GM23338 (cell line): ENCODE results near the gene GRN. TPM values are rescaled to one million over a fixed set of nuclear protein-coding genes. Genes with fewer than 3 reads are reported as not detected.
"Not testable (repeated sequence)": the region's sequence is repeated elsewhere in the genome, so short reads cannot be mapped to it uniquely, and the experiment has no call there.

Source experiments
- ATAC-seq: fragments of 200-7000 bp; cut with Tn5 transposase; 3 replicates; pipeline ENCODE4 v1.9.1; 2020
- DNase-seq: peaks from one replicate; pipeline ENCODE4 v3.0.0-alpha.2; 2015; ENCODE audit warnings: low spot score
- H2AFZ ChIP-seq: fragments of 200-600 bp; sonication (generic); 2 replicates; pipeline ENCODE4 v1.8.0; 2016; ENCODE audit warnings: antibody characterized with exemption, mild to moderate bottlenecking, moderate library complexity
- H3F3A ChIP-seq: fragments of 200-600 bp; sonication (generic); replicated peaks from 2 replicates; pipeline ENCODE4 v1.8.0; 2017; ENCODE audit warnings: antibody characterized with exemption, mixed run types, low read depth
- H3K27ac ChIP-seq: fragments of 200-600 bp; sonication (generic); 2 replicates; pipeline ENCODE4 v1.6.1; 2016; ENCODE audit warnings: low read depth
- H3K27me3 ChIP-seq: fragments of 200-600 bp; sonication (generic); 2 replicates; pipeline ENCODE4 v1.8.0; 2016; ENCODE audit warnings: mild to moderate bottlenecking, mixed run types, moderate library complexity; ENCODE audit not compliant: insufficient read depth
- H3K36me3 ChIP-seq: fragments of 200-600 bp; sonication (generic); 2 replicates; pipeline ENCODE4 v1.8.0; 2016; ENCODE audit warnings: mild to moderate bottlenecking; ENCODE audit not compliant: insufficient read depth
- H3K4me1 ChIP-seq: fragments of 200-600 bp; sonication (generic); 2 replicates; pipeline ENCODE4 v1.8.0; 2016; ENCODE audit warnings: mild to moderate bottlenecking, moderate library complexity; ENCODE audit not compliant: insufficient read depth
- H3K4me2 ChIP-seq: fragments of 200-600 bp; sonication (generic); 2 replicates; pipeline ENCODE4 v1.7.1; 2017; ENCODE audit warnings: mixed run types
- H3K4me3 ChIP-seq: fragments of 200-600 bp; sonication (generic); 2 replicates; pipeline ENCODE4 v1.6.1; 2016; ENCODE audit warnings: mixed run types
- H3K79me2 ChIP-seq: fragments of 200-600 bp; sonication (generic); replicated peaks from 2 replicates; pipeline ENCODE4 v1.8.0; 2017; ENCODE audit warnings: mild to moderate bottlenecking; ENCODE audit not compliant: insufficient read depth
- H3K9me2 ChIP-seq: fragments of 200-600 bp; sonication (generic); 2 replicates; pipeline ENCODE4 v1.8.0; 2017; ENCODE audit not compliant: insufficient read depth
- H4K20me1 ChIP-seq: fragments of 200-600 bp; sonication (generic); replicated peaks from 2 replicates; pipeline ENCODE4 v1.8.0; 2017; ENCODE audit warnings: mild to moderate bottlenecking; ENCODE audit not compliant: insufficient read depth
- H3K27ac Mint-ChIP-seq: 2 replicates; pipeline ENCODE4 v1.8.0; 2020; ENCODE audit warnings: inconsistent platforms, mild to moderate bottlenecking, moderate library complexity, mixed read lengths
- H3K27me3 Mint-ChIP-seq: 3 replicates; pipeline ENCODE4 v1.8.0; 2022; ENCODE audit warnings: low read depth, mild to moderate bottlenecking, moderate library complexity, mixed read lengths, inconsistent platforms; ENCODE audit not compliant: insufficient read depth, poor library complexity
- H3K36me3 Mint-ChIP-seq: 3 replicates; pipeline ENCODE4 v1.8.0; 2021; ENCODE audit warnings: low read depth, mild to moderate bottlenecking, inconsistent platforms, moderate library complexity, mixed read lengths
- H3K4me1 Mint-ChIP-seq: 3 replicates; pipeline ENCODE4 v1.8.0; 2020; ENCODE audit warnings: mild to moderate bottlenecking, inconsistent platforms, mixed read lengths
- H3K4me3 Mint-ChIP-seq: 3 replicates; pipeline ENCODE4 v1.8.0; 2021; ENCODE audit warnings: moderate library complexity, mild to moderate bottlenecking, inconsistent platforms, mixed read lengths
- H3K9me3 Mint-ChIP-seq: 3 replicates; pipeline ENCODE4 v1.8.0; 2020; ENCODE audit warnings: moderate library complexity, mild to moderate bottlenecking, inconsistent platforms, mixed read lengths
- CREB1 ChIP-seq: fragments of 250-450 bp; sonication (Bioruptor Pico); IDR thresholded peaks from 2 replicates; pipeline ENCODE4 v1.5.0; 2020; ENCODE audit warnings: low read depth, mild to moderate bottlenecking, moderate library complexity
- EZH2 ChIP-seq: fragments of 200-600 bp; sonication (generic); IDR thresholded peaks from one replicate; pipeline ENCODE4 v1.8.0; 2017; ENCODE audit warnings: antibody characterized with exemption, mild to moderate bottlenecking, low read depth; ENCODE audit not compliant: unreplicated experiment
- EZH2phosphoT487 ChIP-seq: fragments of 200-600 bp; sonication (generic); IDR thresholded peaks from one replicate; pipeline ENCODE4 v1.8.1; 2018; ENCODE audit warnings: antibody characterized with exemption; ENCODE audit not compliant: unreplicated experiment
- JUNB ChIP-seq: IDR thresholded peaks from one replicate; pipeline ENCODE4 v1.6.1; 2016; ENCODE audit warnings: antibody characterized with exemption; ENCODE audit not compliant: unreplicated experiment
- NANOG ChIP-seq: IDR thresholded peaks from 2 replicates; pipeline ENCODE4 v1.6.1; 2016; ENCODE audit warnings: antibody characterized with exemption, borderline replicate concordance
- POLR2AphosphoS5 ChIP-seq: IDR thresholded peaks from 2 replicates; pipeline ENCODE4 v1.6.1; 2016; ENCODE audit warnings: antibody characterized with exemption, low read depth
- ZNF331 ChIP-seq: fragments of 250-450 bp; sonication (Bioruptor Pico); IDR thresholded peaks from 2 replicates; pipeline ENCODE4 v1.5.0; 2020; ENCODE audit warnings: low read depth, mild to moderate bottlenecking, moderate library complexity
- polyA plus RNA-seq: library from polyadenylated mRNA; unstranded; fragments of >200 nt; fragmentation: Nextera tagmentation; extraction: Ambion mirVana; gene quantifications from 2 replicates; pipeline ENCODE4 v1.2.1, GENCODE V29; 2016
- total RNA-seq: library from RNA; depleted of rRNA; stranded (reverse); fragments of >200 nt; shearing (Covaris generic); gene quantifications from 2 replicates; pipeline ENCODE4 v1.2.3, GENCODE V29; 2014
- TF ChIP-seq, protein P1 (sequence below), 2 experiments: fragments of 200-600 bp in 1 of 2; sonication (generic) in 1 of 2; conservative IDR thresholded peaks; 2 replicates each; pipeline versions ENCODE4 v1.5.1 to v1.6.1; 2016 to 2017; ENCODE audit warnings: antibody characterized with exemption in 2 of 2, low read depth in 2 of 2, mild to moderate bottlenecking in 2 of 2, moderate library complexity in 1 of 2
- TF ChIP-seq, protein P2 (sequence below): fragments of 250-450 bp; sonication (Bioruptor Pico); IDR thresholded peaks from 2 replicates; pipeline ENCODE4 v1.5.0; 2020; ENCODE audit warnings: mild to moderate bottlenecking, moderate library complexity

The GRN gene
- total and polyA plus RNA-seq, 2 experiments from 2014 or later, result 101 to 216 TPM

DNA sequence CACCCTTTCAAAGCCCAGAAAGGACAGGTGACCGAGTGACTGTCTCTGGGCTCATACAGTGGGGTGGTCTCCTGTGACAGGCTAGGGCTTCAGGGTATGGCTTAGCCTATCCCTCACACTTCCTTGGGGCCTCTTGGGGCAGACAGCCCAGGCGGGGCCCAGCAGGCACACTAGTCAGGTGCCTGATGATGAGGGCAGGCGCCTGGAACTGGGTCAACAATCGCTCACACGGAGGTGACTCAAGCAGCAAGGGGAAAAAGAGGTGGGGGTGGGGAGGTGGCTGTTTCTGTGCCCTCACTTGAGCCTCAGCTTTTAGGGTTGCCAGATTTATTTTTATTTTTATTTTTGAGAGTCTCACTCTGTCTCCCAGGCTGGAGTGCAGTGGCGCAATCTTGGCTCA, 6.4 kb upstream of the GRN start (continued):
- TF ChIP-seq, protein P1, sequence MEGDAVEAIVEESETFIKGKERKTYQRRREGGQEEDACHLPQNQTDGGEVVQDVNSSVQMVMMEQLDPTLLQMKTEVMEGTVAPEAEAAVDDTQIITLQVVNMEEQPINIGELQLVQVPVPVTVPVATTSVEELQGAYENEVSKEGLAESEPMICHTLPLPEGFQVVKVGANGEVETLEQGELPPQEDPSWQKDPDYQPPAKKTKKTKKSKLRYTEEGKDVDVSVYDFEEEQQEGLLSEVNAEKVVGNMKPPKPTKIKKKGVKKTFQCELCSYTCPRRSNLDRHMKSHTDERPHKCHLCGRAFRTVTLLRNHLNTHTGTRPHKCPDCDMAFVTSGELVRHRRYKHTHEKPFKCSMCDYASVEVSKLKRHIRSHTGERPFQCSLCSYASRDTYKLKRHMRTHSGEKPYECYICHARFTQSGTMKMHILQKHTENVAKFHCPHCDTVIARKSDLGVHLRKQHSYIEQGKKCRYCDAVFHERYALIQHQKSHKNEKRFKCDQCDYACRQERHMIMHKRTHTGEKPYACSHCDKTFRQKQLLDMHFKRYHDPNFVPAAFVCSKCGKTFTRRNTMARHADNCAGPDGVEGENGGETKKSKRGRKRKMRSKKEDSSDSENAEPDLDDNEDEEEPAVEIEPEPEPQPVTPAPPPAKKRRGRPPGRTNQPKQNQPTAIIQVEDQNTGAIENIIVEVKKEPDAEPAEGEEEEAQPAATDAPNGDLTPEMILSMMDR (conservative IDR thresholded peaks at IDR 0.05; ENCODE audit: low read depth in 2 of 2), result no peak
- TF ChIP-seq JUNB (no peak), POLR2AphosphoS5 (no peak), EZH2phosphoT487 (no peak), ZNF331 (no peak), EZH2 (no peak)

DNA sequence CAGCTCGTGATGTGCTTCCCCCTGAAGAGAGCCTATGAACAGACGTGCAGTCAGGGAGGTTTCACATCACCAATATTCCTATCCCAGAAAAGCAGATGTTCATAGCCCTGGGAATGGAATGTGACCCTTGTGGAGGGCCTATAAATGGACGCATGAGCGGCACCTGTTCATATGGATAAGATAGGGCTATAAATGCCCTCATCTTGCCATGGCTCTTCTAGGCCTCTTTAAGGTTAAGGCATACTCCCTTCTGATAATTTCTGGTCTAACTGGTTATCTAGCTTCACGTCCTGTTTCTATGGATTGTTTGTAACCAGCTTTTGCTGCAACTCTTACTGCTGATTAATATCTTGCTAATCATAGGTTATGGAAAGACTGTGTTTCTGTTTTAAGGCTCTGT, 4.5 kb upstream of the GRN start:
- H3K27ac ChIP-seq, H3K27ac Mint-ChIP-seq, H3K79me2 ChIP-seq, H3K4me3 ChIP-seq, H3K27me3 ChIP-seq, H3K4me1 Mint-ChIP-seq, H3F3A ChIP-seq, H2AFZ ChIP-seq, DNase-seq, H3K36me3 Mint-ChIP-seq, H4K20me1 ChIP-seq, ATAC-seq, H3K36me3 ChIP-seq, H3K4me3 Mint-ChIP-seq, H3K9me2 ChIP-seq, H3K9me3 Mint-ChIP-seq, H3K4me1 ChIP-seq, H3K4me2 ChIP-seq: not testable (repeated sequence)
- peaks cover 13% of the 10 kb centered on the region for H3K27me3 Mint-ChIP-seq

DNA sequence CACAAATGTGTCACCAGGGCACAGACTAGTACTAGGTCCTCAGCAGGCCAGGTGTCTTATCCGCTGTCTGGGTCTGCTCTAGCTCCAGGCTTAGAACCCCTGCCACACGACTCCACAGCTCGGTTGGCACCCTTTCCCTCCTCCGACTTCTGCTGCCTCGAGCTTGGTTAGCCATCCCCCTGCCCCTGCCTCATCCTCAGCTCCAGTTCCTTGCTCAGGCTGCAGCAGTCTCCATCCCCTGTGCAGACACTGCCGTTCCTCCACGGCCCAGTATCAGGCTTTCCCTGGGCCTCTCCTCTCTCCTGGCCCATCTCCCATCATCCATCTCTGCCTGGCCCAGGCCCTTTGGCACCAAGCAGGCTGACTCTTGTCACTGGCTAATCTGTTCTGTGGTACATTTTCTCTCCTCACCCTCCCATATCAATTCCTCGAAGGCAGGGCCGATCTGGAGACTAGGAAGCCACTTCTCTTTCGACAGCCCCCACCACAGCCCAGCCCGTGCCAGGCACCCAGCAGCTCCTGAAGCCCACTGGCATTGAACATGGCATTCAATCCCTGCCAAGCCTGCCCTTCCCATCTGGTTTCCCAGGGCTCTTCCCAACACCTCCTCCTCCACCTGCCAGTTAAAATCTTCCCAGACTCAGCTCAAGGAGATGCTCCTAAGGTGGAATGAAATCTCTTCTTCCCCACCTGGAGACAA, 1.4 kb upstream of the GRN start:
- peaks cover 8% of the 10 kb centered on the region; the same call in 2 of the 3 replicates for H3K4me1 Mint-ChIP-seq
- no peaks in the 10 kb centered on the region for H3F3A ChIP-seq
- no peak overlapping the region for H3K27ac Mint-ChIP-seq
- DNase-seq (no peak), ATAC-seq (no peak)
- no peaks in the 10 kb centered on the region for H3K27me3 ChIP-seq
- H3K4me1 ChIP-seq, result peaks cover 4% of the 10 kb centered on the region; the same call in 1 of the 2 replicates
- H3K36me3 Mint-ChIP-seq, result no peaks in the 10 kb centered on the region
- H3K9me3 Mint-ChIP-seq, result peaks cover 3% of the 10 kb centered on the region; the same call in 1 of the 3 replicates
- H3K36me3 ChIP-seq, result no peaks in the 10 kb centered on the region
- H3K9me2 ChIP-seq, result no peaks in the 10 kb centered on the region
- peaks cover 4% of the 10 kb centered on the region; the same call in 1 of the 2 replicates for H3K79me2 ChIP-seq
- H4K20me1 ChIP-seq, result no peaks in the 10 kb centered on the region
- H3K4me2 ChIP-seq, result no peak overlapping the region
- H2AFZ ChIP-seq, result no peak overlapping the region
- H3K27ac ChIP-seq, result no peak overlapping the region
- H3K4me3 Mint-ChIP-seq, result no peak overlapping the region; the same call in 2 of the 3 replicates
- no peak overlapping the region for H3K4me3 ChIP-seq
- peaks cover 13% of the 10 kb centered on the region for H3K27me3 Mint-ChIP-seq
- no peak for TF ChIP-seq POLR2AphosphoS5
- no peak for TF ChIP-seq ZNF331
- TF ChIP-seq CREB1 (CRISPR knock-in tag), result no peak
- TF ChIP-seq EZH2phosphoT487, result no peak
- TF ChIP-seq, protein P2, sequence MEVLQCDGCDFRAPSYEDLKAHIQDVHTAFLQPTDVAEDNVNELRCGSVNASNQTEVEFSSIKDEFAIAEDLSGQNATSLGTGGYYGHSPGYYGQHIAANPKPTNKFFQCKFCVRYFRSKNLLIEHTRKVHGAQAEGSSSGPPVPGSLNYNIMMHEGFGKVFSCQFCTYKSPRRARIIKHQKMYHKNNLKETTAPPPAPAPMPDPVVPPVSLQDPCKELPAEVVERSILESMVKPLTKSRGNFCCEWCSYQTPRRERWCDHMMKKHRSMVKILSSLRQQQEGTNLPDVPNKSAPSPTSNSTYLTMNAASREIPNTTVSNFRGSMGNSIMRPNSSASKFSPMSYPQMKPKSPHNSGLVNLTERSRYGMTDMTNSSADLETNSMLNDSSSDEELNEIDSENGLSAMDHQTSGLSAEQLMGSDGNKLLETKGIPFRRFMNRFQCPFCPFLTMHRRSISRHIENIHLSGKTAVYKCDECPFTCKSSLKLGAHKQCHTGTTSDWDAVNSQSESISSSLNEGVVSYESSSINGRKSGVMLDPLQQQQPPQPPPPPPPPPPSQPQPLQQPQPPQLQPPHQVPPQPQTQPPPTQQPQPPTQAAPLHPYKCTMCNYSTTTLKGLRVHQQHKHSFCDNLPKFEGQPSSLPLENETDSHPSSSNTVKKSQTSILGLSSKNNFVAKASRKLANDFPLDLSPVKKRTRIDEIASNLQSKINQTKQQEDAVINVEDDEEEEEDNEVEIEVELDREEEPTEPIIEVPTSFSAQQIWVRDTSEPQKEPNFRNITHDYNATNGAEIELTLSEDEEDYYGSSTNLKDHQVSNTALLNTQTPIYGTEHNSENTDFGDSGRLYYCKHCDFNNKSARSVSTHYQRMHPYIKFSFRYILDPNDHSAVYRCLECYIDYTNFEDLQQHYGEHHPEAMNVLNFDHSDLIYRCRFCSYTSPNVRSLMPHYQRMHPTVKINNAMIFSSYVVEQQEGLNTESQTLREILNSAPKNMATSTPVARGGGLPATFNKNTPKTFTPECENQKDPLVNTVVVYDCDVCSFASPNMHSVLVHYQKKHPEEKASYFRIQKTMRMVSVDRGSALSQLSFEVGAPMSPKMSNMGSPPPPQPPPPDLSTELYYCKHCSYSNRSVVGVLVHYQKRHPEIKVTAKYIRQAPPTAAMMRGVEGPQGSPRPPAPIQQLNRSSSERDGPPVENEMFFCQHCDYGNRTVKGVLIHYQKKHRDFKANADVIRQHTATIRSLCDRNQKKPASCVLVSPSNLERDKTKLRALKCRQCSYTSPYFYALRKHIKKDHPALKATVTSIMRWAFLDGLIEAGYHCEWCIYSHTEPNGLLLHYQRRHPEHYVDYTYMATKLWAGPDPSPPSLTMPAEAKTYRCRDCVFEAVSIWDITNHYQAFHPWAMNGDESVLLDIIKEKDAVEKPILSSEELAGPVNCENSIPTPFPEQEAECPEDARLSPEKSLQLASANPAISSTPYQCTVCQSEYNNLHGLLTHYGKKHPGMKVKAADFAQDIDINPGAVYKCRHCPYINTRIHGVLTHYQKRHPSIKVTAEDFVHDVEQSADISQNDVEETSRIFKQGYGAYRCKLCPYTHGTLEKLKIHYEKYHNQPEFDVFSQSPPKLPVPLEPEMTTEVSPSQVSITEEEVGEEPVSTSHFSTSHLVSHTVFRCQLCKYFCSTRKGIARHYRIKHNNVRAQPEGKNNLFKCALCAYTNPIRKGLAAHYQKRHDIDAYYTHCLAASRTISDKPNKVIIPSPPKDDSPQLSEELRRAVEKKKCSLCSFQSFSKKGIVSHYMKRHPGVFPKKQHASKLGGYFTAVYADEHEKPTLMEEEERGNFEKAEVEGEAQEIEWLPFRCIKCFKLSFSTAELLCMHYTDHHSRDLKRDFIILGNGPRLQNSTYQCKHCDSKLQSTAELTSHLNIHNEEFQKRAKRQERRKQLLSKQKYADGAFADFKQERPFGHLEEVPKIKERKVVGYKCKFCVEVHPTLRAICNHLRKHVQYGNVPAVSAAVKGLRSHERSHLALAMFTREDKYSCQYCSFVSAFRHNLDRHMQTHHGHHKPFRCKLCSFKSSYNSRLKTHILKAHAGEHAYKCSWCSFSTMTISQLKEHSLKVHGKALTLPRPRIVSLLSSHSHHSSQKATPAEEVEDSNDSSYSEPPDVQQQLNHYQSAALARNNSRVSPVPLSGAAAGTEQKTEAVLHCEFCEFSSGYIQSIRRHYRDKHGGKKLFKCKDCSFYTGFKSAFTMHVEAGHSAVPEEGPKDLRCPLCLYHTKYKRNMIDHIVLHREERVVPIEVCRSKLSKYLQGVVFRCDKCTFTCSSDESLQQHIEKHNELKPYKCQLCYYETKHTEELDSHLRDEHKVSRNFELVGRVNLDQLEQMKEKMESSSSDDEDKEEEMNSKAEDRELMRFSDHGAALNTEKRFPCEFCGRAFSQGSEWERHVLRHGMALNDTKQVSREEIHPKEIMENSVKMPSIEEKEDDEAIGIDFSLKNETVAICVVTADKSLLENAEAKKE (CRISPR knock-in tag), result no peak
- TF ChIP-seq NANOG, result no peak
- TF ChIP-seq EZH2, result no peak
